Effector CD8-positive, alpha-beta T cell (primary cell): ENCODE results near the gene CPM.
"Not testable (repeated sequence)": the region's sequence is repeated elsewhere in the genome, so short reads cannot be mapped to it uniquely, and the experiment has no call there.

Experiments
- DNase-seq: peaks from one replicate; lab custom pipeline; 2025; lab: John Stamatoyannopoulos, UW

The CPM gene

GRCh38 chr12:68853396-68854077 lies 79.4 kb downstream of the CPM start:
- no peak for DNase-seq

DNA sequence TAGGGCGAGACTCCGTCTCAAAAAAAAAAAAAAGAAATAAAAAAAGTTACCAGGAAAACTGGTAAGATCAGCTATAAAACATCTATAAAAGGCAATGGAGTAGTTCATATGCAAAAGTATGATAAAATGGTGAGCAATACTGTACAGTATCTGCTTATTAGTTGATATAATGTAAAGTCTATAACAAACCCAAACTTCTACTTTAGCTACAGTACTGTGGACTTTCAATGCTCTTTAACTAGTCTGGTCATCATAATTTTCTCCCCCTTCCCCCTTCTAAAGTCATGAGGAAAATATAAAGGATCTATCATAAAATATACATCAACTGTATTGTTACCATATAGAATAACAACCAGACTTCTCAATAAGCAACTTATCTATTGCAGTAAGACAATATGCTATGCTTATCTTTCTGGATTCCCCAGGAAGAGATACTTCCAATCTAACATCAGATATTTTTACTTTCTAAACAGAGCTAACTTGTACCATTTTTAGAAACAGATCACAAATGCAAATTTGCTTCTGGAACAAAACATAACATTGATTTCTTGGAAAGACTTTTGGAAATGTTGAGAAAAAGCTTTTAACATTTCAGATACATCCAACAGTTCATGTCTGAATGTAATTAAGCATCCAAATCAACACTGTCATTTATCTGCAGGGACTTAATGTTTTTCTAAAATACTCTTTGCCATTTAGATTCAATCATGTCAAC lies 81.2 kb downstream of the CPM start:
- no peak for DNase-seq

DNA sequence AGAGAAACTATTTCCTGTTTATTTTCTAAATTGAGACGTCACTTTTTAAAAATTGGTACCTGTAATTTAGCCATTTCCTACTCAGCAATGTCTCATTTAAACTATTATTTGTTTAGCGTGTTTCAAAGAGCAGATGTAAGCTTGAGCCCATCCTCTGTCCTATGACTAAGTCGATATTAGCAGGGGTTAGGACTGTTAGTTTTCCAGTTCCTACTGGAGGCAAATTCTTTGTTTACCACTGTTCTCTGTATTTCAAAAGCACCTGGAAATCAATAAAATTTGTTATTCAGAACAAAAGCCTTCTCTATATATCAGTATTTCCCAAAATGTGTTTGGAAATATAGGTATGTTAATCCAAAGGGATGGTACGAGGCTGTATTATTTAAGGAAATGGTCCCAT lies 82.6 kb downstream of the CPM start:
- no peak for DNase-seq

DNA sequence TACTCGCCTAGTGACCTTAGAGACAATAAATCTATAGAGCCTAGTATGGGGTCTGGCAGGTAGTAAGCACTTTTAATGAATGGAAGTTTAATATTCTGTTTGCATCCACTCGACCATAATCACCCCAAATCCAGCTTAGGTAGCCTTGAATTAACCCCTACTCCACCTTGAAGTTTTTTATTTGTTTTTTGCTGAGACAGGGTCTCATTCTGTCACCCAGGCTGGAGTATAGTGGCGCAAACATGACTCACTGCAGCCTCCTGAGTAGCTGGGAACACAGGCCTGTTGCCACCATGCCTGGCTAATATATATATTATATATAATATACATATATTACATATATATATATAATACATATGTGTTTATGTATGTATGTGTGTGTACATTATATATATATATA lies 86.2 kb downstream of the CPM start:
- DNase-seq = no peak

DNA sequence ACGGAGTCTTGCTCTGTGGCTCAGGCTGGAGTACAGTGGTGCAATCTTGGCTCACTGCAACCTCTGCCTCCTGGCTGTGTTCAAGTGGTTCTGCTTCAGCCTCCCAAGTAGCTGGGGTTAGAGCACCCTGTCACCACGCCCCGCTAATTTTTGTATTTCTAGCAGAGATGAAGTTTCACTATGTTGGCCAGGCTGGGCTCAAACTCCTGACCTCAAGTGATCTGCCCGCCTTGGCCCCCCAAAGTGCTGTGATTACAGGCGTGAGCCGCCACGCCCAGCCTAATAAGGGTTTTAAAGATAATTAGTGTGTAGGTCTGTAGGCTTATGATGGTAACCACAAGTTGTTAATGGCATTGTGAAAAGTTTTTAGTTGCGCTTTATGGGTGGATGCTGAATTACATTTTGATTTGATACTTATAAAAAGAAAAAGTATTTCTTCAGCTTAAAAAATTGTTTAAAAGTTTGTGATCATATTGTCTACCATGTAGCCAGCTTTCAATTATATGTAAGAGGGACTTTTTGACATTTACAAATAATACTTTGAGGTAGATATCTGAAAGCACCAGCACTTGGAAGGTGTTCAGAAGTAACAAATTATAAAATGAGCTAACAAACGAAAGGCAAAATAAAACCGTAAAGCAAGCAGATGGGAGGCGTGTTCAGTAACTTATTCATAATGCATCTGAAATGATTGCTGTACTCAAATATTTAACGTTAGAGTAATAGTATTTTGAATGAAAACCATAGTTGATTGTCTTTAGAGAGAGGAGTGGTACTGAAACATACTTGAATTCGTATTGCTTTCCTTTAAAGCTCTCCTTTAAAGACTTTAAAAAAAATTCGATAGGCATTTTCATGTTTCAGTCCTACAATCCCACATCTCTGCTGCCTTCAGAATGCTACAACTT lies 87.9 kb downstream of the CPM start:
- no peak for DNase-seq

- no peak for DNase-seq
Measured at GRCh38 chr12:68844318-68844745, 88.6 kb downstream of the CPM start.

GRCh38 chr12:68842784-68843567 lies 90.0 kb downstream of the CPM start:
- DNase-seq = no peak

GRCh38 chr12:68842123-68842522 lies 90.8 kb downstream of the CPM start:
- DNase-seq = no peak

- no peak for DNase-seq
Measured at GRCh38 chr12:68841717-68842116, 91.3 kb downstream of the CPM start.

- not testable (repeated sequence) for DNase-seq
Measured at GRCh38 chr12:68841175-68841574, 91.8 kb downstream of the CPM start.

DNA sequence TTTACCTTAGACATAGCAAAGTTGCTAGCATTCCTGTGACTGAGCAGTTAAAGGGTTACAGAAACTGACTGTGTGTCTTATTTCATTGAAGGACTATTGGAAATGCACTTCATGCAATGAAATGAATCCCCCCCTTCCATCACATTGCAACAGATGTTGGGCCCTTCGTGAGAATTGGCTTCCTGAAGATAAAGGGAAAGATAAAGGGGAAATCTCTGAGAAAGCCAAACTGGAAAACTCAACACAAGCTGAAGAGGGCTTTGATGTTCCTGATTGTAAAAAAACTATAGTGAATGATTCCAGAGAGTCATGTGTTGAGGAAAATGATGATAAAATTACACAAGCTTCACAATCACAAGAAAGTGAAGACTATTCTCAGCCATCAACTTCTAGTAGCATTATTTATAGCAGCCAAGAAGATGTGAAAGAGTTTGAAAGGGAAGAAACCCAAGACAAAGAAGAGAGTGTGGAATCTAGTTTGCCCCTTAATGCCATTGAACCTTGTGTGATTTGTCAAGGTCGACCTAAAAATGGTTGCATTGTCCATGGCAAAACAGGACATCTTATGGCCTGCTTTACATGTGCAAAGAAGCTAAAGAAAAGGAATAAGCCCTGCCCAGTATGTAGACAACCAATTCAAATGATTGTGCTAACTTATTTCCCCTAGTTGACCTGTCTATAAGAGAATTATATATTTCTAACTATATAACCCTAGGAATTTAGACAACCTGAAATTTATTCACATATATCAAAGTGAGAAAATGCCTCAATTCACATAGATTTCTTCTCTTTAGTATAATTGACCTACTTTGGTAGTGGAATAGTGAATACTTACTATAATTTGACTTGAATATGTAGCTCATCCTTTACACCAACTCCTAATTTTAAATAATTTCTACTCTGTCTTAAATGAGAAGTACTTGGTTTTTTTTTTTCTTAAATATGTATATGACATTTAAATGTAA lies 93.5 kb downstream of the CPM start:
- no peak for DNase-seq

DNA sequence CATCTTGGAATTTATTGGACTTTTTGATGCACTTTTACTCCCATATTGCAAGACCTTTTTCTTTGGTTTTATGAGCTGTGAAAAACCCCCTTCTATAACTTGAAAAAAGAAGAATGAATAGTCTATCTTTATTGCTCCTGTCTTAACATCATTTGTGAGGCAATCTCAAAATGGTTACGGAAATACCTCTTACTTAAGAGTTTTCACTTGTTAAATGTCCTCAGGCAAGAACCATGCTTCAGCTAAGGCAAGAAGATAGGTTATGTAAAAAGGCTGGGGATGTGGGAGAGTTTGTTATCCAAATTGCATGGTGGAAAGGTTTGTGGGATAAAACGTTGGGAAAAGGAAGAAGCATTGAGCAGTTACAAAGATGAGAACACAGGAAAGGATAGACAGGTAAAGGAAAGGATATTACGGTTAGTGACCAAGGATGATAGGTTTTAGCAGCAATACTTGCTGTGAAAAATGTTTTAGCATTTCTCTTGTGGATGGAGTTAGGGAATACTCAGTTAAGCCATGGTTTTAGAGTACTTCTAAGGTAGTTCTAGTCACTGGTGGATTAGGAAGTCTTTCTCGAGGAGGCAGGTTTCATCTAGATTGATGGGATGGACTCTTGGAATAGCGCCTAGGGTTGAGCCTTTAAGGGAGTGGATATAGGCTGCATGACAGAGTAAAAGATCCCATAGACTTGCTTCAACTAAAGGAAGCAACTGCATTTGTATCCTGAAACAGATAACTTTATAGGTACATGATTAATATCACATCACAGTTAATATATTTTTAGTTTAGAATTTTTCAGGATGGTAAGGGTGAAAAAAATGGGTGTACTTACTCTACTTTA lies 94.7 kb downstream of the CPM start:
- no peak for DNase-seq

GRCh38 chr12:68837215-68837614 lies 95.8 kb downstream of the CPM start:
- DNase-seq = no peak

DNA sequence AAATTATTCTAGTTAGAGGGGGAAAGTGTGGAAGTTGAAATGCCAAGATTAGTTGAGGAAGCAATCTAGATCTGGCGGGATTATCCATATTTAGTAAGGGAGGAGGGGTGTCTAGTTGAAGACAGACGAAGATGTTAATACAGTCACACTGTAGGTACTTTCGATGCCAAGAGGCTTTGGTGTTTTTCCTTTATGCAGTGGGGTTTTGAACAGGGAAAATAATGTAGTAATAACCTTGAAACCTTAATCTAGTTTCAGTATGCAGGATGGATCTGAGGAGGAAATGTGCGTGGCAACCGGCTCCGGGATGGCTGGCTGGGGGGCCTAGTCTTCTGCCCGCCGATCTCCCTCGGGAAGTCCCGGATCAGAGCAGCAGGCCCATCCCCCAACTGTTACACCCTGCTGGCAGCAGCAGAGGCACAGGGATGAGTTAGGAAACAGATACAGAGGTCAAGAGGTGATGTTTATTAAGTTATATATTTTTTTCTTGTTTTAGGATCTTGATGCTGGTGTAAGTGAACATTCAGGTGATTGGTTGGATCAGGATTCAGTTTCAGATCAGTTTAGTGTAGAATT lies 97.5 kb downstream of the CPM start:
- DNase-seq = no peak

DNA sequence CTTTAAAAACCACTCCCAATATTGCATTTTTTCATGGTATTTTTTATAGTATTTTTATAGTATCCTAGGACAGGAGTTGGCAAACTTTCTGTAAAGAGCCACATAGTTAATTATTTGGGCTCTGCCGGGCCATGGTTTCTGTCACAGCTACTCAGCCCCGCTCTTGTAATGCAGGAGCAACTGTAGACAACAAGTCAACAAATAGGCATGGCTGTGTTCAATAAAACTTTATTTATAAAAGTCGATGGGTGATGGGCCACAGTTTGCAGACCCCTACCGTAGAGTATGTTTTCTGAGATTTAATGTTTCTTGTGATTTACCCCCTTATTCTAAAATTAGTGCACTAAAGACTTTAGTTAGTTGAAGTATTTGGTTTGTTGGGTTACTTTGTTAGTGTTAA lies 99.5 kb downstream of the CPM start:
- DNase-seq = no peak

DNA sequence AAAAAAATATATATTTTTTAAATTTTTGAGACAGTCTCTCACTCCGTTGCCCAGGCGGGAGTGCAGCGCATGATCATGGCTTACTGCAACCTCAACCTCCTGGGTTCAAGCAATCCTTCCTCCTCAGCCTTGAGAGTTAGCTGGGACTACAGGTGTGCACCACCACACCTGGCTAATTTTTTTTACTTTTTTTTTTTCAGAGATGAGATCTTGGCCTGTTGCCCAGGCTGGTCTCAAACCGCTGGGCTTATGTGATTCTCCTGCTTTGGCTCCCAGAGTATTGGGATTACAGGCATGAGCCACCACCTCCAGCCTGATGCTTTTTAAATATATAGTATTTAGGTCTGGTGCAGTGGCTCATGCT lies 100.5 kb downstream of the CPM start:
- no peak for DNase-seq

DNA sequence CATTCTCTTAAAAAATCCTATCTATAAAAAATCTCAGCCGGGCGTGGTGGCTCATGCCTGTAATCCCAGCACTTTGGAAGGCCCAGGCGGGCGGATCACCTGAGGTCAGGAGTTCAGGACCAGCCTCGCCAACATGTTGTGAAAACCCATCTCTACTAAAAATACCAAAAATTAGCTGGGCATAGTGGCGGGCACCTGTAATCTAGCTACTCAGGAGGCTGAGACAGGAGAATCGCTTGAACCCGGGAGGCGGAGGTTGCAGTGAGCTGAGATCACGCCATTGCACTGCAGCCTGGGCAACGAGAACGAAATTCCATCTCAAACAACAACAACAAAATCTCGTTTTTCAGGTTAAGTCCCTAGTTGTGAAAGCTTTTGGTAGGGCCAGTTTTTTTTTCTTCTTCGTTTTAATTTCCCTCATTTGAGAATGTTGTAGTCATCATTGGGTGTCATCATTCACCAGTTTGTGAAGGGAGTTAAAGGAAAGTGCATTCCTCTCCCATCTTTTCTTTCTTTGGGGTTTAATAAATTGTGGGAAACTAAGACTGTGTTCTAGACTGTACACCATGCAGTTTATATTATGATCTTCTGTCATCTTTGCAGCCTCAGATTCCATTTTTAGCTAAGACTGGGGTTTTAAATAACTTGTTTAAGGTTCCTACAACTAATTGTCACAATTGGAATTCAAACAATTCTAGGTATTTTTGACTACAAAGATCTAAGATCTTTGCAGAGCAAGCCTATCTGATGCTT lies 101.0 kb downstream of the CPM start:
- no peak for DNase-seq

GRCh38 chr12:68831272-68831671 lies 101.7 kb downstream of the CPM start:
- no peak for DNase-seq

GRCh38 chr12:68828672-68829068 lies 104.3 kb downstream of the CPM start:
- DNase-seq = no peak
